ENCODE results near the gene MEGF11.
A peak's percentile ranks its signal among the peaks of the same experiment; 100 is the strongest.

DNA sequence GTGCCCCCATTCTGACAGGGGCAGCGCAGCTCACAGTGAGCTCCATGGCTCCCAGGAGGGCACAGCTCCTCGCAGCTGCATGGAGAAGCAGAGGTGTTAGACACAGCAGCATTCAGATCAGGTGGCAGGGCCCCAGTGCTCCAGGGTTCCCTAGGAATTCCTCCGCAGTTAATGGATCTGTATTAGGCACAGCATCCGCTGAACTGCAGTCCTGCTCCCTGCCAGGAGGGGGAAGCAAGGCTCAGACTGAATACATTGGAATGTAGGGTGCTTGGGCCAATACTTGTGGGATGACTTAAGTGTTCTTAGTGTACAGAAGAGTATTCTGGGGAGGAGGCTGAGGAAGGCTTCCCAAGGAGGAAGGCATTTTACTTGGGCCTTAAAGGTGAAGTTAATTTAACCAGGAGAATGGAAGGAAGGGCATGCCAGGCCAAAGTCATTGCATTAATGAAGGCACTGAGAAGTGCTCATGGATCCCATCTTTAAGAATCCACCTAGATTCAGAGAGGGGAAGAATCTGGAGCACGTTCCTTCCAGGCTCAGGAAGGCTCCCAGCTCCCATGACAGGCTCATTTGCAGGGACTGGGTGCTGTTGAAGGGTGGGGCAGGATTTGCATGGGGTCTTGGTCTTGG is 272.6 kb downstream of the MEGF11 start:
- TF ChIP-seq, protein P1, sequence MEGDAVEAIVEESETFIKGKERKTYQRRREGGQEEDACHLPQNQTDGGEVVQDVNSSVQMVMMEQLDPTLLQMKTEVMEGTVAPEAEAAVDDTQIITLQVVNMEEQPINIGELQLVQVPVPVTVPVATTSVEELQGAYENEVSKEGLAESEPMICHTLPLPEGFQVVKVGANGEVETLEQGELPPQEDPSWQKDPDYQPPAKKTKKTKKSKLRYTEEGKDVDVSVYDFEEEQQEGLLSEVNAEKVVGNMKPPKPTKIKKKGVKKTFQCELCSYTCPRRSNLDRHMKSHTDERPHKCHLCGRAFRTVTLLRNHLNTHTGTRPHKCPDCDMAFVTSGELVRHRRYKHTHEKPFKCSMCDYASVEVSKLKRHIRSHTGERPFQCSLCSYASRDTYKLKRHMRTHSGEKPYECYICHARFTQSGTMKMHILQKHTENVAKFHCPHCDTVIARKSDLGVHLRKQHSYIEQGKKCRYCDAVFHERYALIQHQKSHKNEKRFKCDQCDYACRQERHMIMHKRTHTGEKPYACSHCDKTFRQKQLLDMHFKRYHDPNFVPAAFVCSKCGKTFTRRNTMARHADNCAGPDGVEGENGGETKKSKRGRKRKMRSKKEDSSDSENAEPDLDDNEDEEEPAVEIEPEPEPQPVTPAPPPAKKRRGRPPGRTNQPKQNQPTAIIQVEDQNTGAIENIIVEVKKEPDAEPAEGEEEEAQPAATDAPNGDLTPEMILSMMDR (IDR thresholded peaks at IDR 0.05): peak in 1 of 3 donors; percentile 69
- TF ChIP-seq EP300 (IDR thresholded peaks at IDR 0.05) (no peak), POLR2A (IDR thresholded peaks at IDR 0.05) (no peak)
